Testis (tissue), 2 donors: ENCODE measurements around the gene NFATC2IP.

ENCODE experiments used
- POLR2A ChIP-seq: fragments of 450-650 bp; IDR thresholded peaks from one replicate; pipeline ENCODE4 v1.6.1; 2017; ENCODE audit warnings: antibody characterized with exemption, mild to moderate bottlenecking, moderate library complexity
- TF ChIP-seq, protein P1 (sequence below), 3 experiments: fragments of 450-650 bp in 2 of 3; fragments of 200-600 bp in 1 of 3; sonication (generic) in 1 of 3; IDR thresholded peaks; one replicate each; pipeline ENCODE4 v1.5.1; 2016 to 2019; ENCODE audit warnings: antibody characterized with exemption in 3 of 3, mild to moderate bottlenecking in 2 of 3, moderate library complexity in 1 of 3

DNA sequence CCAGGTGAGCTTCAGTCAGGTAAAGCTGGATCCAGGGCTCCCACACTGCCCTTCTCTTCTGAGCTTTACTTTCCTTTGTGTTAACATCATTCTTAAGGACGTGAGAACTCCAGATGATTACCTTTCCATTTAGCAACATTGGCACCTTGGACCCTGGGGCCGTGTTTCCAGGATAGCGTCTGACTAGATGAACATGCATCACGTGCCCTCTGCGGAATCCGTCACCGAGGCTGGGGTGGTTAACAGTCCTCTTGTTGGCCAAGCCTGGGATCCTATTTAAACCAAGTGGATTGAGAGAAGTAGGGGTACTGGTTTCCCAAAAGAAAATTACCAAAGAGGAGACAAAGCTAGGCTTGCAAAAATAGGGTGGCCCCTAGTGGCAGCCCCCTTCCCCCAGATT lies 30.2 kb downstream of the NFATC2IP start:
- no peak for TF ChIP-seq POLR2A
- TF ChIP-seq, protein P1, sequence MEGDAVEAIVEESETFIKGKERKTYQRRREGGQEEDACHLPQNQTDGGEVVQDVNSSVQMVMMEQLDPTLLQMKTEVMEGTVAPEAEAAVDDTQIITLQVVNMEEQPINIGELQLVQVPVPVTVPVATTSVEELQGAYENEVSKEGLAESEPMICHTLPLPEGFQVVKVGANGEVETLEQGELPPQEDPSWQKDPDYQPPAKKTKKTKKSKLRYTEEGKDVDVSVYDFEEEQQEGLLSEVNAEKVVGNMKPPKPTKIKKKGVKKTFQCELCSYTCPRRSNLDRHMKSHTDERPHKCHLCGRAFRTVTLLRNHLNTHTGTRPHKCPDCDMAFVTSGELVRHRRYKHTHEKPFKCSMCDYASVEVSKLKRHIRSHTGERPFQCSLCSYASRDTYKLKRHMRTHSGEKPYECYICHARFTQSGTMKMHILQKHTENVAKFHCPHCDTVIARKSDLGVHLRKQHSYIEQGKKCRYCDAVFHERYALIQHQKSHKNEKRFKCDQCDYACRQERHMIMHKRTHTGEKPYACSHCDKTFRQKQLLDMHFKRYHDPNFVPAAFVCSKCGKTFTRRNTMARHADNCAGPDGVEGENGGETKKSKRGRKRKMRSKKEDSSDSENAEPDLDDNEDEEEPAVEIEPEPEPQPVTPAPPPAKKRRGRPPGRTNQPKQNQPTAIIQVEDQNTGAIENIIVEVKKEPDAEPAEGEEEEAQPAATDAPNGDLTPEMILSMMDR (IDR thresholded peaks at IDR 0.05), result no peak
